LHCN-M2 (cell line): ENCODE data around the gene GRIN2A. TPM values are rescaled to one million over a fixed set of nuclear protein-coding genes. Genes with fewer than 3 reads are reported as not detected.

ENCODE experiments used
- total RNA-seq: library from RNA; depleted of rRNA; stranded (reverse); fragments of >200 nt; gene quantifications from 2 replicates; pipeline ENCODE4 v1.2.3, GENCODE V29; 2014; rRNA removed

Gene GRIN2A
- total RNA-seq, 1 experiment from 2014 or later, result not detected

Other genes starting within 250 kb of the GRIN2A start
- 5.9 and 13.6 TPM in 2 replicates for gene ATF7IP2, start 203.6 kb upstream of the GRIN2A start, total RNA-seq